NB4 (cell line): ENCODE measurements around the gene PTCH1.

Experiments
- CTCF ChIP-seq: IDR thresholded peaks from one replicate; pipeline ENCODE4 v1.5.1; 2012; ENCODE audit warnings: low read depth, low read length
- MAX ChIP-seq: IDR thresholded peaks from 2 replicates; pipeline ENCODE4 v1.6.1; 2011; ENCODE audit warnings: low read depth, low read length

- TF ChIP-seq MAX (no peak), CTCF (no peak)
These were observed 82.4 kb downstream of the PTCH1 start for GRCh38 chr9:95434116-95435073.
